MM.1S (cell line): ENCODE measurements around the gene PLD6.

Experiments used
- CTCF ChIP-seq: fragments of 300-600 bp; sonication (generic); IDR thresholded peaks from 2 replicates; pipeline ENCODE4 v1.5.1; 2016; ENCODE audit warnings: antibody characterized with exemption, low read length, mixed read lengths
- EZH2 ChIP-seq: fragments of 300-600 bp; sonication (generic); optimal IDR thresholded peaks from 2 replicates; pipeline ENCODE3; 2017; ENCODE audit warnings: low read depth, mild to moderate bottlenecking, antibody characterized with exemption, low read length, mixed read lengths
- EZH2phosphoT487 ChIP-seq: fragments of 300-600 bp; sonication (generic); IDR thresholded peaks from 2 replicates; pipeline ENCODE4 v1.6.1; 2018; ENCODE audit warnings: antibody characterized with exemption, low read length

- TF ChIP-seq EZH2, result no peak
- TF ChIP-seq CTCF, result no peak
- TF ChIP-seq EZH2phosphoT487, result no peak
Measured at GRCh38 chr17:17156511-17156910, 49.6 kb downstream of the PLD6 start.
